NB4 (cell line): ENCODE measurements around the gene DSC2.

Experiments
- CTCF ChIP-seq: IDR thresholded peaks from one replicate; pipeline ENCODE4 v1.5.1; 2012; ENCODE audit warnings: low read depth, low read length
- MAX ChIP-seq: IDR thresholded peaks from 2 replicates; pipeline ENCODE4 v1.6.1; 2011; ENCODE audit warnings: low read depth, low read length
- MYC ChIP-seq: IDR thresholded peaks from 2 replicates; pipeline ENCODE4 v1.6.1; 2011; ENCODE audit warnings: low read depth, low read length
- POLR2A ChIP-seq: IDR thresholded peaks from 2 replicates; pipeline ENCODE4 v1.6.1; 2011; ENCODE audit warnings: mild to moderate bottlenecking; ENCODE audit not compliant: insufficient read length; ENCODE audit errors: extremely low read depth

- TF ChIP-seq POLR2A (no peak), CTCF (no peak), MYC (no peak), MAX (no peak)
Observed at GRCh38 chr18:31049189-31049588, 53.0 kb downstream of the DSC2 start.
